HCT116 (cell line): ENCODE data around the gene MIB2. TPM values are rescaled to one million over a fixed set of nuclear protein-coding genes. Genes with fewer than 3 reads are reported as not detected.

Experiments
- ATAC-seq: fragments of 200-7000 bp; cut with Tn5 transposase; 2 replicates; pipeline ENCODE4 v1.9.1; 2020; ENCODE audit warnings: mild to moderate bottlenecking, moderate library complexity
- BruUV-seq: library from RNA; stranded (reverse); fragments of 400-500 nt; replicated peaks from 2 replicates; lab custom pipeline; 2021; lab: Mats Ljungman, UMichigan
- CTCF ChIA-PET: fragments of 300-600 bp; sonication (Branson Sonifier 250); formaldehyde crosslinking; loops from one replicate; lab custom pipeline; 2021; ENCODE audit warnings: antibody characterized with exemption; lab: Charles Lee
- POLR2A ChIA-PET: fragments of 300-600, 350-600 bp; sonication (Branson Sonifier 250); formaldehyde crosslinking; loops from one replicate; lab custom pipeline; 2021; ENCODE audit warnings: antibody characterized with exemption; lab: Charles Lee
- RAD21 ChIA-PET, 2 experiments: fragments of 300-600 bp; sonication (Branson Sonifier 250); formaldehyde crosslinking; loops; one replicate each; lab custom pipeline; 2023; ENCODE audit warnings: low total read pairs in 2 of 2; ENCODE audit not compliant: uncharacterized antibody in 2 of 2, unreplicated experiment in 2 of 2, low non-redundant PET in 1 of 2; lab: Charles Lee
- DNase-seq: peaks from one replicate; pipeline ENCODE4 v3.0.0-alpha.2; 2010; ENCODE audit warnings: low read depth, low spot score
- H2AFZ ChIP-seq: fragments of 200-600 bp; shearing (Covaris generic), sonication (generic); 2 replicates; pipeline ENCODE4 v1.6.1; 2017; ENCODE audit warnings: low read depth, mixed run types, mixed read lengths, antibody characterized with exemption, low read length; ENCODE audit not compliant: poor library complexity, severe bottlenecking
- H3K27ac ChIP-seq: 2 replicates; pipeline ENCODE4 v1.5.1; 2012; ENCODE audit warnings: low read depth, low read length
- H3K27me3 ChIP-seq: fragments of 200-600 bp; sonication (generic); 2 replicates; pipeline ENCODE4 v1.6.1; 2016; ENCODE audit warnings: mixed run types, low read length, mixed read lengths; ENCODE audit not compliant: insufficient read depth
- H3K36me3 ChIP-seq, 2 experiments: fragments of 200-500 bp in 1 of 2; fragments of 200-600 bp in 1 of 2; sonication (Bioruptor generic) in 1 of 2; sonication (generic) in 1 of 2; 2 replicates each; pipeline versions ENCODE4 v1.5.1 to v1.6.1; 2014 to 2016; ENCODE audit warnings: low read length in 2 of 2, inconsistent platforms in 1 of 2, mixed read lengths in 1 of 2, mixed run types in 1 of 2; ENCODE audit not compliant: insufficient read depth in 2 of 2, control insufficient read depth in 1 of 2
- H3K4me1 ChIP-seq, 2 experiments: fragments of 200-600 bp in 1 of 2; sonication (generic) in 1 of 2; 2 replicates each; pipeline versions ENCODE4 v1.5.1 to v1.6.1; 2012 to 2017; ENCODE audit warnings: low read length in 2 of 2, inconsistent platforms in 1 of 2, mild to moderate bottlenecking in 1 of 2, mixed read lengths in 1 of 2, mixed run types in 1 of 2, moderate library complexity in 1 of 2; ENCODE audit not compliant: insufficient read depth in 2 of 2, control insufficient read depth in 1 of 2
- H3K4me2 ChIP-seq: fragments of 200-600 bp; sonication (generic); 2 replicates; pipeline ENCODE4 v1.6.1; 2017; ENCODE audit warnings: mixed run types, low read length, mixed read lengths
- H3K4me3 ChIP-seq, 2 experiments: fragments of 200-600 bp in 1 of 2; sonication (generic) in 1 of 2; replicated peaks in 1 of 2; 2 replicates each; pipeline ENCODE4 v1.5.1; 2011 to 2016; ENCODE audit warnings: low read length in 2 of 2, control low read depth in 1 of 2, low read depth in 1 of 2, mild to moderate bottlenecking in 1 of 2, mixed read lengths in 1 of 2, mixed run types in 1 of 2
- H3K79me2 ChIP-seq: fragments of 200-600 bp; sonication (generic); 2 replicates; pipeline ENCODE4 v1.6.1; 2017; ENCODE audit warnings: mild to moderate bottlenecking, mixed run types, low read length, moderate library complexity, mixed read lengths; ENCODE audit not compliant: insufficient read depth
- H3K9ac ChIP-seq: fragments of 200-600 bp; sonication (generic); 2 replicates; pipeline ENCODE4 v1.6.1; 2016; ENCODE audit warnings: low read length, mixed read lengths
- H3K9me2 ChIP-seq: fragments of 200-600 bp; sonication (generic), shearing (Covaris generic); 2 replicates; pipeline ENCODE4 v1.6.1; 2017; ENCODE audit warnings: mixed run types, mild to moderate bottlenecking, moderate library complexity; ENCODE audit not compliant: insufficient read depth
- H3K9me3 ChIP-seq, 2 experiments: fragments of 200-500 bp in 1 of 2; fragments of 200-600 bp in 1 of 2; sonication (Bioruptor generic) in 1 of 2; sonication (generic) in 1 of 2; 2 replicates each; pipeline ENCODE4 v1.6.1; 2014 to 2017; ENCODE audit warnings: low read length in 2 of 2, mixed read lengths in 2 of 2, inconsistent platforms in 1 of 2, low read depth in 1 of 2, mild to moderate bottlenecking in 1 of 2, mixed run types in 1 of 2, moderate library complexity in 1 of 2; ENCODE audit not compliant: control insufficient read depth in 1 of 2, insufficient read depth in 1 of 2
- H4K20me1 ChIP-seq: fragments of 200-600 bp; sonication (generic), shearing (Covaris generic); 2 replicates; pipeline ENCODE4 v1.6.1; 2017; ENCODE audit warnings: mixed run types, mild to moderate bottlenecking, moderate library complexity; ENCODE audit not compliant: insufficient read depth
- CBX3 ChIP-seq: IDR thresholded peaks from 2 replicates; pipeline ENCODE4 v1.6.1; 2012; ENCODE audit warnings: low read depth
- EZH2 ChIP-seq: fragments of 200-600 bp; sonication (generic); IDR thresholded peaks from 2 replicates; pipeline ENCODE4 v1.6.1; 2017; ENCODE audit warnings: antibody characterized with exemption, mixed run types
- RAD21 ChIP-seq: IDR thresholded peaks from 2 replicates; pipeline ENCODE4 v1.6.1; 2012; ENCODE audit warnings: low read depth, mild to moderate bottlenecking
- REST ChIP-seq: IDR thresholded peaks from 2 replicates; pipeline ENCODE4 v1.6.1; 2012; ENCODE audit warnings: low read depth
- SIN3A ChIP-seq: IDR thresholded peaks from 2 replicates; pipeline ENCODE4 v1.6.1; 2012; ENCODE audit warnings: low read depth
- intact Hi-C: fragments of 100-400 bp; cut with micrococcal nuclease; formaldehyde crosslinking; loops from 2 replicates; pipeline ENCODE4 v1.10.0; 2022
- total RNA-seq: library from RNA; stranded (reverse); gene quantifications from one replicate; pipeline ENCODE4 v1.2.1, GENCODE V29; 2021; ENCODE audit not compliant: unreplicated experiment

The MIB2 gene
- total RNA-seq, 1 experiment from 2014 or later: 194 TPM

GRCh38 chr1:1599935-1600860 is 15.1 kb upstream of the MIB2 start, which contains the start of gene FNDC10:
Gene FNDC10, minus strand, starts transcription at chr1:1600135. Its CDS starts 120 bp downstream, at chr1:1600015.
- peaks cover 10 to 34% of the 10 kb centered on the region in 2 experiments; a peak in 3 of 4 replicates for H3K4me1 ChIP-seq
- no peaks in the 10 kb centered on the region for H3K9me3 ChIP-seq
- H4K20me1 ChIP-seq: no peaks in the 10 kb centered on the region
- H3K4me2 ChIP-seq: peak within 1 kb of the TSS; percentile 84
- ChIA-PET CTCF (no interaction called here), POLR2A (no interaction called here), RAD21 (no interaction called here)
- no peak for TF ChIP-seq CBX3
- TF ChIP-seq SIN3A: no peak
- TF ChIP-seq EZH2: no peak
- no peak for TF ChIP-seq RAD21
- no peak for TF ChIP-seq REST
- no peak for DNase-seq
- peak; percentile 68 for ATAC-seq
- BruUV-seq: no TSS peak
- no peaks in the 10 kb centered on the region for H3K36me3 ChIP-seq
- no peaks in the 10 kb centered on the region for H3K79me2 ChIP-seq
- intact Hi-C loops: no loop called here
- H3K27me3 ChIP-seq: peaks cover 11% of the 10 kb centered on the region; the same call in 1 of the 2 replicates
- no peaks in the 10 kb centered on the region for H3K9me2 ChIP-seq
- peak within 1 kb of the TSS; percentile 34 to 55 for H3K4me3 ChIP-seq
- H3K9ac ChIP-seq: peak within 1 kb of the TSS; percentile 38; the same call in 1 of the 2 replicates
- H3K27ac ChIP-seq: peak within 1 kb of the TSS; percentile 58; the same call in 1 of the 2 replicates
- H2AFZ ChIP-seq: no peak within 1 kb of the TSS
